ENCODE data around the gene SEMA3C.

GRCh38 chr7:80832006-80832405, 86.8 kb downstream of the SEMA3C start:
- TF ChIP-seq, protein P1, sequence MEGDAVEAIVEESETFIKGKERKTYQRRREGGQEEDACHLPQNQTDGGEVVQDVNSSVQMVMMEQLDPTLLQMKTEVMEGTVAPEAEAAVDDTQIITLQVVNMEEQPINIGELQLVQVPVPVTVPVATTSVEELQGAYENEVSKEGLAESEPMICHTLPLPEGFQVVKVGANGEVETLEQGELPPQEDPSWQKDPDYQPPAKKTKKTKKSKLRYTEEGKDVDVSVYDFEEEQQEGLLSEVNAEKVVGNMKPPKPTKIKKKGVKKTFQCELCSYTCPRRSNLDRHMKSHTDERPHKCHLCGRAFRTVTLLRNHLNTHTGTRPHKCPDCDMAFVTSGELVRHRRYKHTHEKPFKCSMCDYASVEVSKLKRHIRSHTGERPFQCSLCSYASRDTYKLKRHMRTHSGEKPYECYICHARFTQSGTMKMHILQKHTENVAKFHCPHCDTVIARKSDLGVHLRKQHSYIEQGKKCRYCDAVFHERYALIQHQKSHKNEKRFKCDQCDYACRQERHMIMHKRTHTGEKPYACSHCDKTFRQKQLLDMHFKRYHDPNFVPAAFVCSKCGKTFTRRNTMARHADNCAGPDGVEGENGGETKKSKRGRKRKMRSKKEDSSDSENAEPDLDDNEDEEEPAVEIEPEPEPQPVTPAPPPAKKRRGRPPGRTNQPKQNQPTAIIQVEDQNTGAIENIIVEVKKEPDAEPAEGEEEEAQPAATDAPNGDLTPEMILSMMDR (IDR thresholded peaks at IDR 0.05; ENCODE audit: insufficient read depth, low read length), result no peak
- TF ChIP-seq GABPA (IDR thresholded peaks at IDR 0.05; ENCODE audit: low read depth), result no peak
- TF ChIP-seq POLR2AphosphoS5 (IDR thresholded peaks at IDR 0.05; ENCODE audit: low read depth), result no peak
- no peak for TF ChIP-seq REST (IDR thresholded peaks at IDR 0.05; ENCODE audit: insufficient replicate concordance, low read depth)
